GM12891 (cell line): ENCODE measurements around the gene KRT78.

Experiments
- POLR2A ChIP-seq: IDR thresholded peaks from 2 replicates; pipeline ENCODE4 v1.6.1; 2011; ENCODE audit warnings: low read depth, low read length, control low read depth
- POLR2AphosphoS5 ChIP-seq: IDR thresholded peaks from 2 replicates; pipeline ENCODE4 v1.6.1; 2011; ENCODE audit warnings: low read depth, low read length, control low read depth
- TAF1 ChIP-seq: IDR thresholded peaks from 2 replicates; pipeline ENCODE4 v1.6.1; 2011; ENCODE audit warnings: low read depth, low read length, control low read depth

DNA sequence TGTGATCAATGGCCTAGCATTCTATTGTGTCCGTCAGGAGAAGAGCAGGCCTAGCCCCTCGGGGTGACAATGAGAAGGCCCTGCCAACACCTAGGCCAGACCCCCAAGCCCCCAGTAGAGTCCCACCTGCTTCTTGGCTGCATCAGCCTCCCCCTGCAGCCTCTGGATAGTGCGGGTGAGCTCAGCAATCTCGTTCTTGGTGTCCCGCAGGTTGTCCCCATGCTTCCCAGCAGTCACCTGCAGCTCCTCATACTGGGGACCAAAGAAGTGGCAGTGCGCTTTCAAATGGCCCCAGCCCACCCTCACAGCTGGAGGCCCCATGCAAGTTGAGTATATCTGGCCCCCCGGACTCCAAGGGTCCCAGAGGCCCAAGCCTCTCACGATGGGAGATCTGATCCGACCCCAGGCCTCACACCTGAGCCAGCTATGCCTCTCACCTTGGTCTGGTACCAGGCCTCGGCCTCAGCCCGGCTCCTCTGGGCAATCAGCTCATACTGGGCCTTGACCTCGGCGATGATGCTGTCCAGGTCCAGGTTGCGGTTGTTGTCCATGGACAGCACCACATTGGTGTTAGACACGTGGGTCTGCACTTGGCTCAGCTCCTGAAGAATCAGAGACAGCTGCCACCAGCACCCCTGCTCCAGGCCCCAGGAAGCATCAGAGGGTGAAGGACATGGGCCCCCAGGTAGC is 24.9 kb downstream of the KRT78 start:
- TF ChIP-seq POLR2A, result no peak
- TF ChIP-seq TAF1, result no peak
- no peak for TF ChIP-seq POLR2AphosphoS5
